SK-N-SH (cell line): ENCODE data around the gene C7orf33. TPM values are rescaled to one million over a fixed set of nuclear protein-coding genes. Genes with fewer than 3 reads are reported as not detected.

ENCODE experiments used
- CTCF ChIA-PET: fragments of 300-600, 350-600 bp; formaldehyde crosslinking; extraction: SDS; loops from one replicate; lab custom pipeline; 2021; lab: Yijun Ruan, JAX
- POLR2A ChIA-PET: fragments of 350-600 bp; sonication (Branson Sonifier 250); formaldehyde crosslinking; extraction: SDS; loops from one replicate; lab custom pipeline; 2020; ENCODE audit warnings: antibody characterized with exemption, inconsistent platforms; lab: Yijun Ruan, JAX
- DNase-seq: peaks from one replicate; pipeline ENCODE4 v3.0.0; 2012
- H2AFZ ChIP-seq: fragments of 200-600 bp; sonication (generic); 2 replicates; pipeline ENCODE4 v1.8.1; 2016; ENCODE audit warnings: antibody characterized with exemption, mild to moderate bottlenecking, low read depth
- H3F3A ChIP-seq: fragments of 200-600 bp; sonication (generic); replicated peaks from 2 replicates; pipeline ENCODE3; 2016; ENCODE audit warnings: antibody characterized with exemption, mild to moderate bottlenecking; ENCODE audit not compliant: insufficient read depth
- H3K27ac ChIP-seq, 2 experiments: fragments of 200-500 bp in 1 of 2; fragments of 200-600 bp in 1 of 2; sonication (Bioruptor generic) in 1 of 2; sonication (generic), shearing (Covaris generic) in 1 of 2; 2 replicates each; pipeline versions ENCODE4 v1.5.1 to v1.6.1; 2014 to 2016; ENCODE audit warnings: low read depth in 2 of 2, inconsistent platforms in 1 of 2, low read length in 1 of 2, mild to moderate bottlenecking in 1 of 2, mixed read lengths in 1 of 2
- H3K27me3 ChIP-seq: fragments of 200-600 bp; sonication (generic), shearing (Covaris generic); 2 replicates; pipeline ENCODE4 v1.6.1; 2016; ENCODE audit warnings: mixed run types; ENCODE audit not compliant: insufficient read depth
- H3K36me3 ChIP-seq, 2 experiments: fragments of 200-500 bp in 1 of 2; fragments of 200-600 bp in 1 of 2; sonication (Bioruptor generic) in 1 of 2; sonication (generic) in 1 of 2; replicated peaks in 1 of 2; 2 replicates each; pipeline versions ENCODE3 to v1.5.1; 2014 to 2016; ENCODE audit warnings: low read length in 1 of 2, mild to moderate bottlenecking in 1 of 2; ENCODE audit not compliant: insufficient read depth in 2 of 2, control insufficient read depth in 1 of 2
- H3K4me1 ChIP-seq, 2 experiments: fragments of 200-500 bp in 1 of 2; fragments of 200-600 bp in 1 of 2; sonication (Bioruptor generic) in 1 of 2; sonication (generic), shearing (Covaris generic) in 1 of 2; 2 replicates each; pipeline versions ENCODE4 v1.5.1 to v1.6.1; 2014 to 2016; ENCODE audit warnings: low read depth in 1 of 2, low read length in 1 of 2, mixed run types in 1 of 2; ENCODE audit not compliant: insufficient read depth in 2 of 2, control insufficient read depth in 1 of 2
- H3K4me2 ChIP-seq: fragments of 200-600 bp; sonication (generic), shearing (Covaris generic); 2 replicates; pipeline ENCODE4 v1.6.1; 2017; ENCODE audit warnings: mixed run types
- H3K4me3 ChIP-seq, 2 experiments: fragments of 200-500 bp in 1 of 2; fragments of 200-600 bp in 1 of 2; sonication (Bioruptor generic) in 1 of 2; sonication (generic), shearing (Covaris generic) in 1 of 2; 2 replicates each; pipeline versions ENCODE4 v1.5.1 to v1.8.1; 2014 to 2016; ENCODE audit warnings: low read depth in 2 of 2, inconsistent platforms in 1 of 2, low read length in 1 of 2, mild to moderate bottlenecking in 1 of 2, mixed read lengths in 1 of 2, moderate library complexity in 1 of 2
- H3K79me2 ChIP-seq: fragments of 200-600 bp; sonication (generic); 2 replicates; pipeline ENCODE4 v1.8.1; 2017; ENCODE audit warnings: mild to moderate bottlenecking; ENCODE audit not compliant: insufficient read depth
- H3K9ac ChIP-seq: fragments of 200-600 bp; sonication (generic); 2 replicates; pipeline ENCODE4 v1.6.1; 2017; ENCODE audit warnings: mixed run types
- H3K9me2 ChIP-seq: fragments of 200-600 bp; sonication (generic); 2 replicates; pipeline ENCODE4 v1.6.1; 2017; ENCODE audit warnings: mixed run types
- H3K9me3 ChIP-seq: fragments of 200-600 bp; sonication (generic); 2 replicates; pipeline ENCODE4 v1.6.1; 2017; ENCODE audit warnings: mixed run types, mild to moderate bottlenecking, moderate library complexity
- H4K20me1 ChIP-seq: fragments of 200-600 bp; sonication (generic); 2 replicates; pipeline ENCODE4 v1.6.1; 2017; ENCODE audit warnings: mild to moderate bottlenecking, mixed run types; ENCODE audit not compliant: insufficient read depth
- CHD2 ChIP-seq: fragments of 150-350 bp; IDR thresholded peaks from 2 replicates; pipeline ENCODE4 v1.6.1; 2018; ENCODE audit warnings: low read length; ENCODE audit not compliant: partially characterized antibody
- ELF1 ChIP-seq: IDR thresholded peaks from 2 replicates; pipeline ENCODE4 v1.4.0; 2012
- EZH2phosphoT487 ChIP-seq: fragments of 200-600 bp; sonication (generic); IDR thresholded peaks from 2 replicates; pipeline ENCODE4 v1.6.1; 2017; ENCODE audit warnings: low read depth, mixed run types, mild to moderate bottlenecking, antibody characterized with exemption, moderate library complexity, borderline replicate concordance
- FOSL2 ChIP-seq: IDR thresholded peaks from 2 replicates; pipeline ENCODE4 v1.4.0; 2012; ENCODE audit warnings: low read depth, mild to moderate bottlenecking, moderate library complexity, borderline replicate concordance
- GABPA ChIP-seq: IDR thresholded peaks from 2 replicates; pipeline ENCODE4 v1.4.0; 2012; ENCODE audit warnings: low read depth, mild to moderate bottlenecking
- JUND ChIP-seq: IDR thresholded peaks from 2 replicates; pipeline ENCODE4 v1.4.0; 2012
- MEF2A ChIP-seq: IDR thresholded peaks from 2 replicates; pipeline ENCODE4 v1.4.0; 2012; ENCODE audit warnings: low read depth, borderline replicate concordance
- RAD21 ChIP-seq: IDR thresholded peaks from 2 replicates; pipeline ENCODE4 v1.6.1; 2012; ENCODE audit warnings: mild to moderate bottlenecking, low read length
- RCOR1 ChIP-seq: fragments of 150-350 bp; IDR thresholded peaks from 2 replicates; pipeline ENCODE4 v1.6.1; 2017; ENCODE audit warnings: antibody characterized with exemption, low read length
- TCF12 ChIP-seq: IDR thresholded peaks from 2 replicates; pipeline ENCODE4 v1.4.0; 2012
- YY1 ChIP-seq: IDR thresholded peaks from 2 replicates; pipeline ENCODE4 v1.4.0; 2012; ENCODE audit warnings: low read depth, mild to moderate bottlenecking
- WGBS: methylation state at CpG from one replicate; pipeline ENCODE4 v1.1.6; 2017; ENCODE audit warnings: low lambda C conversion rate; 5-methylcytosine and 5-hydroxymethylcytosine counted together
- polyA plus RNA-seq, 3 experiments: library from polyadenylated mRNA; depleted of rRNA; stranded (reverse); fragments of >200 nt; gene quantifications; 2 replicates each; pipeline ENCODE4 v1.2.3, GENCODE V29; 2012
- TF ChIP-seq, protein P1 (sequence below): IDR thresholded peaks from 2 replicates; pipeline ENCODE4 v1.6.1; 2012; ENCODE audit warnings: mild to moderate bottlenecking, low read depth, low read length, moderate library complexity
- TF ChIP-seq, protein P2 (sequence below): IDR thresholded peaks from 2 replicates; pipeline ENCODE4 v1.4.0; 2012; ENCODE audit warnings: low read depth
- TF ChIP-seq, protein P3 (sequence below): IDR thresholded peaks from 2 replicates; pipeline ENCODE4 v1.4.0; 2012; ENCODE audit warnings: low read depth, borderline replicate concordance
- TF ChIP-seq, protein P4 (sequence below): IDR thresholded peaks from 2 replicates; pipeline ENCODE4 v1.4.0; 2012; ENCODE audit warnings: low read depth, borderline replicate concordance
- TF ChIP-seq, protein P5 (sequence below): IDR thresholded peaks from 2 replicates; pipeline ENCODE4; 2012

Gene C7orf33
- polyA plus RNA-seq, 1 of the 3 experiments (the other 2 are of a cell fraction) = not detected

DNA sequence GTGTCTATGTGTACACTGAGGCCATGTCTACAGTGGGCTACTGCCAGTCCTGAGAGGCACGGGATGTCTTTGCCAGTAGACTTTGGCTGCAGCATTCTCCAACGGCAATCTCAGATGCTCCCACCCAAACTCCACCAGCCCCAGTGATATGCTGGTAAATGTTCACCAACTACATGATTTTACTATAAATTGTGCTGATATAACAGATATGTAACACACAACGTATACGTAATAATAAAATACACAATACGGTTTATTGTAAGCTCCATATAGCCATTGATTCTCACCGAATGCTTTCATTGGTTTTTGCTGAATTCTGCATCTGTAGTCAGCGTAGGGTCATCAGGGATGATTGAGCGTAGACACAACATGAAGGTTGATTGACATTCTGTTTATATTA lies 47.3 kb upstream of the C7orf33 start:
- peaks cover 6 to 11% of the 10 kb centered on the region in 2 experiments; a peak in 3 of 4 replicates for H3K4me1 ChIP-seq
- no peak overlapping the region for H2AFZ ChIP-seq
- no peaks in the 10 kb centered on the region for H4K20me1 ChIP-seq
- H3K9ac ChIP-seq = no peak overlapping the region
- no peak overlapping the region for H3K4me2 ChIP-seq
- WGBS = 92% methylated on average over 7 of the region's 8 CpGs
- no peak overlapping the region for H3K4me3 ChIP-seq
- H3K9me3 ChIP-seq = no peaks in the 10 kb centered on the region
- no peaks in the 10 kb centered on the region for H3K36me3 ChIP-seq
- POLR2A ChIA-PET = no interaction called here
- peaks cover 13% of the 10 kb centered on the region for H3F3A ChIP-seq
- H3K9me2 ChIP-seq = no peaks in the 10 kb centered on the region
- H3K79me2 ChIP-seq = no peaks in the 10 kb centered on the region
- no peak for DNase-seq
- no peaks in the 10 kb centered on the region for H3K27me3 ChIP-seq
- no peak for TF ChIP-seq RAD21
- no peak for TF ChIP-seq EZH2phosphoT487
- no peak for TF ChIP-seq YY1
- TF ChIP-seq, protein P1, sequence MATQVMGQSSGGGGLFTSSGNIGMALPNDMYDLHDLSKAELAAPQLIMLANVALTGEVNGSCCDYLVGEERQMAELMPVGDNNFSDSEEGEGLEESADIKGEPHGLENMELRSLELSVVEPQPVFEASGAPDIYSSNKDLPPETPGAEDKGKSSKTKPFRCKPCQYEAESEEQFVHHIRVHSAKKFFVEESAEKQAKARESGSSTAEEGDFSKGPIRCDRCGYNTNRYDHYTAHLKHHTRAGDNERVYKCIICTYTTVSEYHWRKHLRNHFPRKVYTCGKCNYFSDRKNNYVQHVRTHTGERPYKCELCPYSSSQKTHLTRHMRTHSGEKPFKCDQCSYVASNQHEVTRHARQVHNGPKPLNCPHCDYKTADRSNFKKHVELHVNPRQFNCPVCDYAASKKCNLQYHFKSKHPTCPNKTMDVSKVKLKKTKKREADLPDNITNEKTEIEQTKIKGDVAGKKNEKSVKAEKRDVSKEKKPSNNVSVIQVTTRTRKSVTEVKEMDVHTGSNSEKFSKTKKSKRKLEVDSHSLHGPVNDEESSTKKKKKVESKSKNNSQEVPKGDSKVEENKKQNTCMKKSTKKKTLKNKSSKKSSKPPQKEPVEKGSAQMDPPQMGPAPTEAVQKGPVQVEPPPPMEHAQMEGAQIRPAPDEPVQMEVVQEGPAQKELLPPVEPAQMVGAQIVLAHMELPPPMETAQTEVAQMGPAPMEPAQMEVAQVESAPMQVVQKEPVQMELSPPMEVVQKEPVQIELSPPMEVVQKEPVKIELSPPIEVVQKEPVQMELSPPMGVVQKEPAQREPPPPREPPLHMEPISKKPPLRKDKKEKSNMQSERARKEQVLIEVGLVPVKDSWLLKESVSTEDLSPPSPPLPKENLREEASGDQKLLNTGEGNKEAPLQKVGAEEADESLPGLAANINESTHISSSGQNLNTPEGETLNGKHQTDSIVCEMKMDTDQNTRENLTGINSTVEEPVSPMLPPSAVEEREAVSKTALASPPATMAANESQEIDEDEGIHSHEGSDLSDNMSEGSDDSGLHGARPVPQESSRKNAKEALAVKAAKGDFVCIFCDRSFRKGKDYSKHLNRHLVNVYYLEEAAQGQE = no peak
- TF ChIP-seq GABPA = no peak
- TF ChIP-seq, protein P2, sequence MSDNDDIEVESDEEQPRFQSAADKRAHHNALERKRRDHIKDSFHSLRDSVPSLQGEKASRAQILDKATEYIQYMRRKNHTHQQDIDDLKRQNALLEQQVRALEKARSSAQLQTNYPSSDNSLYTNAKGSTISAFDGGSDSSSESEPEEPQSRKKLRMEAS = no peak
- TF ChIP-seq CHD2 = no peak
- no peak for TF ChIP-seq MEF2A
- CTCF ChIA-PET = interaction anchor here (0.8 to 1.1 kb wide), 4 partner anchors 16 to 423 kb away, joined by 3 to 4 read pairs (median 3); no protein-coding TSS in a partner anchor
- H3K27ac ChIP-seq = no peak overlapping the region

DNA sequence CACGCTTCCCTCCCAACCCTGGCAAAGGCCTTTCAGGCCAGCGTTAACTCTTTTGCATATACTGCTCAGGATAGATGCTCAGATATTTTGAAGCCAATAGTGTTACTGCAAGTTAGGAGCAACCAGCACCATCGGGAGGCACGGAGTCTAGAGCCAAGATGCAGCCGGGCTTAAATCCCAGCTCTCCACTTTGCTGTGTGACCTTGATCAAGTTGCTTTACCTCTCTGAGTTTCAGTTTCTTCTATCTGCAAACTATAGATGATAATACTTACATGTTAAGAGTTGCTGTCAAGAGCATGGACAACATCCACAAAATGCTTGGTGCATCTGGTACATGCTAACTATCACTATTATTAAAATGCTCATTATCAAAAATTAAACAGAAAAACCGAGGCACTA lies 45.4 kb upstream of the C7orf33 start:
- no peak for DNase-seq
- Histone ChIP-seq H3K27ac (no peak overlapping the region), H3K9me2 (no peaks in the 10 kb centered on the region), H3K4me3 (no peak overlapping the region), H4K20me1 (no peaks in the 10 kb centered on the region), H3K9me3 (no peaks in the 10 kb centered on the region), H3K4me2 (no peak overlapping the region), H3K27me3 (no peaks in the 10 kb centered on the region), H3F3A (peaks cover 9% of the 10 kb centered on the region), H3K9ac (no peak overlapping the region), H2AFZ (no peak overlapping the region), H3K36me3 (no peaks in the 10 kb centered on the region), H3K79me2 (no peaks in the 10 kb centered on the region), H3K4me1 (peaks cover 4 to 8% of the 10 kb centered on the region in 2 experiments; a peak in 3 of 4 replicates)
- no peak for TF ChIP-seq JUND
- TF ChIP-seq, protein P2 = no peak
- no peak for TF ChIP-seq ELF1
- TF ChIP-seq, protein P3, sequence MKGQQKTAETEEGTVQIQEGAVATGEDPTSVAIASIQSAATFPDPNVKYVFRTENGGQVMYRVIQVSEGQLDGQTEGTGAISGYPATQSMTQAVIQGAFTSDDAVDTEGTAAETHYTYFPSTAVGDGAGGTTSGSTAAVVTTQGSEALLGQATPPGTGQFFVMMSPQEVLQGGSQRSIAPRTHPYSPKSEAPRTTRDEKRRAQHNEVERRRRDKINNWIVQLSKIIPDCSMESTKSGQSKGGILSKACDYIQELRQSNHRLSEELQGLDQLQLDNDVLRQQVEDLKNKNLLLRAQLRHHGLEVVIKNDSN = no peak
- TF ChIP-seq TCF12 = no peak
- TF ChIP-seq FOSL2 = no peak
- TF ChIP-seq EZH2phosphoT487 = no peak
- TF ChIP-seq, protein P4, sequence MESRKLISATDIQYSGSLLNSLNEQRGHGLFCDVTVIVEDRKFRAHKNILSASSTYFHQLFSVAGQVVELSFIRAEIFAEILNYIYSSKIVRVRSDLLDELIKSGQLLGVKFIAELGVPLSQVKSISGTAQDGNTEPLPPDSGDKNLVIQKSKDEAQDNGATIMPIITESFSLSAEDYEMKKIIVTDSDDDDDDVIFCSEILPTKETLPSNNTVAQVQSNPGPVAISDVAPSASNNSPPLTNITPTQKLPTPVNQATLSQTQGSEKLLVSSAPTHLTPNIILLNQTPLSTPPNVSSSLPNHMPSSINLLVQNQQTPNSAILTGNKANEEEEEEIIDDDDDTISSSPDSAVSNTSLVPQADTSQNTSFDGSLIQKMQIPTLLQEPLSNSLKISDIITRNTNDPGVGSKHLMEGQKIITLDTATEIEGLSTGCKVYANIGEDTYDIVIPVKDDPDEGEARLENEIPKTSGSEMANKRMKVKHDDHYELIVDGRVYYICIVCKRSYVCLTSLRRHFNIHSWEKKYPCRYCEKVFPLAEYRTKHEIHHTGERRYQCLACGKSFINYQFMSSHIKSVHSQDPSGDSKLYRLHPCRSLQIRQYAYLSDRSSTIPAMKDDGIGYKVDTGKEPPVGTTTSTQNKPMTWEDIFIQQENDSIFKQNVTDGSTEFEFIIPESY = no peak
- TF ChIP-seq MEF2A = no peak
- TF ChIP-seq, protein P5, sequence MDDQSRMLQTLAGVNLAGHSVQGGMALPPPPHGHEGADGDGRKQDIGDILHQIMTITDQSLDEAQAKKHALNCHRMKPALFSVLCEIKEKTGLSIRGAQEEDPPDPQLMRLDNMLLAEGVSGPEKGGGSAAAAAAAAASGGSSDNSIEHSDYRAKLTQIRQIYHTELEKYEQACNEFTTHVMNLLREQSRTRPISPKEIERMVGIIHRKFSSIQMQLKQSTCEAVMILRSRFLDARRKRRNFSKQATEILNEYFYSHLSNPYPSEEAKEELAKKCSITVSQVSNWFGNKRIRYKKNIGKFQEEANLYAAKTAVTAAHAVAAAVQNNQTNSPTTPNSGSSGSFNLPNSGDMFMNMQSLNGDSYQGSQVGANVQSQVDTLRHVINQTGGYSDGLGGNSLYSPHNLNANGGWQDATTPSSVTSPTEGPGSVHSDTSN = no peak
- no peak for TF ChIP-seq RCOR1
- WGBS = 71% methylated on average over 6 of the region's 6 CpGs
- ChIA-PET CTCF (interaction anchor here (0.7 to 1.4 kb wide), 2 partner anchors 30 to 41 kb away, joined by 3 to 4 read pairs; no protein-coding TSS in a partner anchor), POLR2A (no interaction called here)
